GM12874 (cell line): Measurements from ENCODE around the gene MCM3AP.

Experiments used
- CTCF ChIP-seq: IDR thresholded peaks from 2 replicates; pipeline ENCODE4 v1.5.1; 2011; ENCODE audit warnings: low read depth, mild to moderate bottlenecking, control low read depth, low read length, moderate library complexity; ENCODE audit not compliant: insufficient read depth

MCM3AP gene

GRCh38 chr21:46318464-46318845, 33.0 kb upstream of the MCM3AP start:
- no peak for TF ChIP-seq CTCF

GRCh38 chr21:46317710-46318463, 32.5 kb upstream of the MCM3AP start:
- TF ChIP-seq CTCF = no peak

- TF ChIP-seq CTCF = no peak
Measured at GRCh38 chr21:46316708-46317324, 31.4 kb upstream of the MCM3AP start.

DNA sequence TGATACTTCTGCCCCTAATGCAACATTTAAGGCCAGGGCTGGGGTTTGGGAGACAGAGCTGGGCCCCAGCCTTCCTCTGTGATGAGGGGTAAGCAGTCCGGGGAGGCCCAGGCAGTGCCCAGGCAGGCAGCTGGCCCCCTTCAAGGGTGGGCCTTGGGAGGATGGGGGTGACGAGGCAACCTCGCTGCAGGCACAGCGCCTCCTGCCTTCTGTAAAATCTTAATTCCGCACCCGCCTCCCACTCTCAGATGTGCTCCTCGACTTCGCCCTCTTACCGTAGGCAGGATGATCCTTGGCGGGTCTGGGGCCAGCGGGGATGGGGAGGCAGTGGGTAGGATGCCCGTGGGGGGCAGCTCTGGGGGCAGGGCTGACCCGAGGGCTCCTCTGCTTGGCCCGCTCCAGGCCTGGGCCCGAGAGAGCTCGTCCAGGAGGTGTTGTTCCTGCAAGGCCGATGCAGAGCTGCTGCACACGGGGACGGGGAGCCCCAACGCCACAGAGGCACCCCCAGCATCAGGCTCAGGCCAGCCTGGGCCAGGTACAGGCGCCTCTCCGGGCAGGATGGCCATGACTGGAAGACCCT, 29.1 kb upstream of the MCM3AP start:
- TF ChIP-seq CTCF = no peak

DNA sequence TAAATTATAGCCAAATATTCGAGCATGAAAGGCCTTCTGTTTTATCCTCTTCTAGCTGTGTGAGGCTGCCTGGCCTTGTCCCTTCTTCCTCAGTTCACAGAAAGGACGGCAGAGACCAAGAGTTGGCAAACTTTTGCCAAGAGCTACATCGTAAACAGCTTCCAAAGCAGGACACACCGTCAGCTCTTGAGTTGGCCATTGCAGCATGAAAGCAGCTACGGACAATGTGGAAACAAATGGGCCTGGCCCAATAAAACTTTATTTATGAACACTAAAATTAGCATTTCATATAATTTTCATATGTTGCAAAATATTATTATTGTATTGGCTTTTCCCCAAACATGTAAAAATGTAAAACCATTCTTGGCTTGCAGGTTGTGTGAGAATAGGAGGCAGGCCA, 27.5 kb upstream of the MCM3AP start:
- no peak for TF ChIP-seq CTCF

DNA sequence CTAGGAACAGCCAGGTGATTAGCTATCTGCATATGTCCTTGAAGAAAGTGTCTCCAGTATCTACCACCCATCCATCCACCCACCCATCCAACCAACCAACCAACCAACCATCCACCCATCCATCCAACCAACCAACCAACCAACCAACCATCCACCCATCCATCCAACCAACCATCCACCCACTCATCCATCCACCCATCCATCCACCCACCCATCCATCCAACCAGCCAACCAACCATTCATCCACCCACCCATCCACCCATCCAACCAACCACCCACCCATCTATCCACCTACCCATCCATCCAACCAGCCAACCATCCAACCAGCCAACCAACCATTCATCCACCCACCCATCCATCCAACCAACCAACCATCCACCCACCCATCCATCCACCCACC, 26.2 kb upstream of the MCM3AP start:
- no peak for TF ChIP-seq CTCF

GRCh38 chr21:46308431-46308830, 23.0 kb upstream of the MCM3AP start:
- TF ChIP-seq CTCF = no peak
